Gastroesophageal sphincter (tissue), 4 donors: ENCODE data around the gene ROR1. TPM values are rescaled to one million over a fixed set of nuclear protein-coding genes. Genes with fewer than 3 reads are reported as not detected.

Experiments
- ATAC-seq: fragments of 150-250 bp; one replicate; pipeline ENCODE4 v1.9.1; 2016; ENCODE audit warnings: mild to moderate bottlenecking, moderate library complexity
- H3K27ac ChIP-seq, 4 donors: fragments of 200-600 bp; sonication (generic) in 3 of 4; 1 replicate in 3 of 4; 2 replicates in 1 of 4; pipeline ENCODE4 v1.5.1; 2016 to 2019
- H3K27me3 ChIP-seq: fragments of 200-600 bp; sonication (generic); one replicate; pipeline ENCODE4 v1.5.1; 2019
- H3K36me3 ChIP-seq, 2 donors: fragments of 200-600 bp; sonication (generic); one replicate each; pipeline ENCODE4 v1.5.1; 2019; ENCODE audit warnings: control low read depth in 1 of 2
- H3K4me1 ChIP-seq, 3 donors: fragments of 200-600 bp; sonication (generic); 1 replicate in 2 of 3; 2 replicates in 1 of 3; pipeline ENCODE4 v1.5.1; 2016 to 2019; ENCODE audit warnings: control low read depth in 2 of 3
- H3K4me3 ChIP-seq, 2 donors: fragments of 200-600 bp; sonication (generic); one replicate each; pipeline ENCODE4 v1.5.1; 2019; ENCODE audit warnings: mild to moderate bottlenecking in 1 of 2, moderate library complexity in 1 of 2
- H3K9me3 ChIP-seq, 3 donors: fragments of 200-600 bp; sonication (generic); one replicate each; pipeline ENCODE4 v1.5.1; 2017 to 2019; ENCODE audit warnings: control low read depth in 2 of 3
- CTCF ChIP-seq, 4 experiments: fragments of 200-600 bp in 2 of 4; fragments of 450-650 bp in 2 of 4; sonication (generic) in 1 of 4; IDR thresholded peaks; one replicate each; pipeline ENCODE4 v1.5.1; 2017 to 2019; ENCODE audit warnings: antibody characterized with exemption in 4 of 4, mild to moderate bottlenecking in 2 of 4, moderate library complexity in 2 of 4
- EP300 ChIP-seq: sonication (generic); formaldehyde crosslinking; IDR thresholded peaks from one replicate; pipeline ENCODE4 v1.6.1; 2017; ENCODE audit warnings: antibody characterized with exemption, mild to moderate bottlenecking
- POLR2A ChIP-seq, 2 donors: fragments of 450-650 bp; IDR thresholded peaks; one replicate each; pipeline ENCODE4 v1.6.1; 2017; ENCODE audit warnings: antibody characterized with exemption in 2 of 2, mild to moderate bottlenecking in 2 of 2, moderate library complexity in 1 of 2
- POLR2AphosphoS5 ChIP-seq: sonication (generic); formaldehyde crosslinking; IDR thresholded peaks from one replicate; pipeline ENCODE4 v1.6.1; 2017; ENCODE audit warnings: antibody characterized with exemption
- WGBS, 2 donors: methylation state at CpG; one replicate each; pipeline ENCODE4 v1.1.5; 2018; ENCODE audit warnings: low coverage in 1 of 2; 5-methylcytosine and 5-hydroxymethylcytosine counted together
- total RNA-seq, 4 donors: library from RNA; depleted of rRNA; stranded (reverse); fragments of >200 nt; gene quantifications; one replicate each; pipeline ENCODE4 v1.1.0, GENCODE V29; 2016

ROR1 gene
- total RNA-seq, 4 donors from 2014 or later = 5.0 to 38.0 (median 8.3) TPM

- Histone ChIP-seq H3K4me1 (peaks cover 3 to 45% (median 8%) of the 10 kb centered on the region in 3 donors), H3K4me3 (no peak overlapping the region), H3K27ac (peak overlapping the region; percentile 56 to 67 (median 61)), H3K27me3 (no peaks in the 10 kb centered on the region), H3K36me3 (no peaks in the 10 kb centered on the region), H3K9me3 (no peaks in the 10 kb centered on the region)
- 26 to 57% methylated on average over 7 to 9 of the region's 10 CpGs for WGBS, 2 donors
- TF ChIP-seq POLR2A (IDR thresholded peaks at IDR 0.05) (no peak), EP300 (peak; percentile 13), POLR2AphosphoS5 (peak; percentile 97)
- ATAC-seq = peak; percentile 73
These were observed 268.7 kb downstream of the ROR1 start for GRCh38 chr1:64042331-64043100.

- Histone ChIP-seq H3K27me3 (no peaks in the 10 kb centered on the region), H3K4me1 (peaks cover 3 to 42% (median 8%) of the 10 kb centered on the region in 3 donors), H3K36me3 (no peaks in the 10 kb centered on the region), H3K27ac (peak overlapping the region in 2 of 4 donors; percentile 63 to 67), H3K4me3 (no peak overlapping the region), H3K9me3 (no peaks in the 10 kb centered on the region)
- ATAC-seq = no peak
- WGBS, 2 donors = 55 to 65% methylated on average over 2 of the region's 2 CpGs
- TF ChIP-seq POLR2AphosphoS5 (no peak), CTCF (IDR thresholded peaks at IDR 0.05) (no peak), EP300 (no peak), POLR2A (IDR thresholded peaks at IDR 0.05) (no peak)
These were observed 269.5 kb downstream of the ROR1 start for GRCh38 chr1:64043288-64043687.

DNA sequence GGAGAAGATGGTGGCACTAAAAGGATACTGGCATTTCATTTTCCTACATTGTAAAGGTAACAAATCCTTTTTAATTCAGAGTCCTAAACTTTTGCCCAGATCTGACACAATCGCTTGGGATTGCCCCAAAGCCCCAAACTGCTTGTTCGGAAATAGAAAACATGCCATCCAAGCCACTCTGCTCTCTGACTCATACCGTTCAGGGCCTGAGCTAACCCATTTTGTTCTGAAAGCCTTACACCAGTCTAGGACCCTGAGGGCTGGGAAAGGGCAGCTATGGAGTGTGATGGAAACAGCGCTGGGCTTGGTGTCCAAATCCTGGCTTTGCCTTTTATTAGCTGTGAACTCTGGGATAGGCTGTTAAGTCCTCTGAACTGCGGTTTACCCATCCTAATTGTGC, 270.2 kb downstream of the ROR1 start:
- 81 to 96% methylated on average over 4 of the region's 5 CpGs for WGBS, 2 donors
- Histone ChIP-seq H3K9me3 (no peaks in the 10 kb centered on the region), H3K36me3 (no peaks in the 10 kb centered on the region), H3K4me3 (no peak overlapping the region), H3K27ac (peak overlapping the region in 1 of 4 donors; percentile 63), H3K4me1 (peaks cover 3 to 35% (median 8%) of the 10 kb centered on the region in 3 donors), H3K27me3 (no peaks in the 10 kb centered on the region)
- TF ChIP-seq POLR2AphosphoS5 = no peak
- TF ChIP-seq EP300 = no peak
- TF ChIP-seq CTCF (IDR thresholded peaks at IDR 0.05) = no peak
- no peak for TF ChIP-seq POLR2A (IDR thresholded peaks at IDR 0.05)
- no peak for ATAC-seq

- H3K27ac ChIP-seq = no peak overlapping the region
- no peak overlapping the region for H3K4me3 ChIP-seq
- no peaks in the 10 kb centered on the region for H3K27me3 ChIP-seq
- WGBS, 2 donors = 93% methylated on average over 2 of the region's 2 CpGs
- peaks cover 3 to 22% (median 6%) of the 10 kb centered on the region in 3 donors for H3K4me1 ChIP-seq
- no peaks in the 10 kb centered on the region for H3K9me3 ChIP-seq
- TF ChIP-seq POLR2A (IDR thresholded peaks at IDR 0.05) (no peak), POLR2AphosphoS5 (no peak), EP300 (no peak), CTCF (IDR thresholded peaks at IDR 0.05) (no peak)
- no peaks in the 10 kb centered on the region for H3K36me3 ChIP-seq
- no peak for ATAC-seq
These were observed 272.4 kb downstream of the ROR1 start for GRCh38 chr1:64046243-64046642.

- no peak overlapping the region for H3K4me3 ChIP-seq
- H3K36me3 ChIP-seq = no peaks in the 10 kb centered on the region
- H3K27ac ChIP-seq = no peak overlapping the region
- TF ChIP-seq EP300 = no peak
- no peak for TF ChIP-seq CTCF (IDR thresholded peaks at IDR 0.05)
- no peak for TF ChIP-seq POLR2AphosphoS5
- no peak for TF ChIP-seq POLR2A (IDR thresholded peaks at IDR 0.05)
- no peaks in the 10 kb centered on the region for H3K9me3 ChIP-seq
- peaks cover 3 to 19% (median 6%) of the 10 kb centered on the region in 3 donors for H3K4me1 ChIP-seq
- no peak for ATAC-seq
- no peaks in the 10 kb centered on the region for H3K27me3 ChIP-seq
These were observed 273.1 kb downstream of the ROR1 start for GRCh38 chr1:64046891-64047290.
